HEK293T (cell line): ENCODE data around the gene SMARCC1.

Experiments
- CTCF ChIA-PET: fragments of 350-600 bp; formaldehyde crosslinking; extraction: SDS; loops from one replicate; lab custom pipeline; 2021; ENCODE audit warnings: antibody characterized with exemption, inconsistent platforms; lab: Yijun Ruan, JAX
- POLR2A ChIA-PET: fragments of 350-600 bp; formaldehyde crosslinking; extraction: SDS; loops from one replicate; lab custom pipeline; 2020; ENCODE audit warnings: antibody characterized with exemption, inconsistent platforms; lab: Yijun Ruan, JAX
- DNase-seq: peaks from one replicate; pipeline ENCODE4 v3.0.0; 2012; ENCODE audit warnings: mixed read lengths; ENCODE audit errors: extremely low spot score
- ARNT ChIP-seq: fragments of 450-650 bp; IDR thresholded peaks from 2 replicates; pipeline ENCODE4 v1.6.1; 2017; ENCODE audit warnings: mild to moderate bottlenecking
- BHLHE40 ChIP-seq: fragments of 450-650 bp; IDR thresholded peaks from 2 replicates; pipeline ENCODE4 v1.6.1; 2016; ENCODE audit warnings: mild to moderate bottlenecking, moderate library complexity, borderline replicate concordance
- CTBP1 ChIP-seq: fragments of 450-650 bp; IDR thresholded peaks from 2 replicates; pipeline ENCODE4 v1.6.1; 2016; ENCODE audit warnings: borderline replicate concordance
- ELF4 ChIP-seq: fragments of 450-650 bp; IDR thresholded peaks from 2 replicates; pipeline ENCODE4 v1.6.1; 2017; ENCODE audit warnings: antibody characterized with exemption
- FOXA1 ChIP-seq: fragments of 450-650 bp; IDR thresholded peaks from 2 replicates; pipeline ENCODE4 v1.6.1; 2016; ENCODE audit warnings: mild to moderate bottlenecking
- FOXK2 ChIP-seq: fragments of 450-650 bp; IDR thresholded peaks from 2 replicates; pipeline ENCODE4 v1.6.1; 2016; ENCODE audit warnings: mild to moderate bottlenecking
- FOXM1 ChIP-seq: fragments of 450-650 bp; IDR thresholded peaks from 2 replicates; pipeline ENCODE4 v1.6.1; 2017; ENCODE audit warnings: mild to moderate bottlenecking, borderline replicate concordance
- HDGF ChIP-seq: fragments of 450-650 bp; IDR thresholded peaks from 2 replicates; pipeline ENCODE4 v1.6.1; 2017; ENCODE audit warnings: antibody characterized with exemption, borderline replicate concordance
- L3MBTL2 ChIP-seq: fragments of 450-650 bp; conservative IDR thresholded peaks from 2 replicates; pipeline ENCODE4 v1.6.1; 2016; ENCODE audit warnings: mild to moderate bottlenecking
- LEF1 ChIP-seq: fragments of 450-650 bp; IDR thresholded peaks from 2 replicates; pipeline ENCODE4 v1.6.1; 2017; ENCODE audit warnings: mild to moderate bottlenecking, borderline replicate concordance
- NFRKB ChIP-seq: fragments of 450-650 bp; IDR thresholded peaks from 2 replicates; pipeline ENCODE4 v1.6.1; 2016; ENCODE audit warnings: mild to moderate bottlenecking, moderate library complexity
- PKNOX1 ChIP-seq: fragments of 450-650 bp; IDR thresholded peaks from 2 replicates; pipeline ENCODE4 v1.6.1; 2016
- SP1 ChIP-seq: fragments of 450-650 bp; IDR thresholded peaks from 2 replicates; pipeline ENCODE4 v1.6.1; 2017
- SUZ12 ChIP-seq: fragments of 450-650 bp; IDR thresholded peaks from 2 replicates; pipeline ENCODE4 v1.6.1; 2016; ENCODE audit warnings: mild to moderate bottlenecking
- TARDBP ChIP-seq: fragments of 450-650 bp; IDR thresholded peaks from 2 replicates; pipeline ENCODE4 v1.6.1; 2016
- ZNF384 ChIP-seq: fragments of 450-650 bp; IDR thresholded peaks from 2 replicates; pipeline ENCODE4 v1.6.1; 2016

The SMARCC1 gene

GRCh38 chr3:47681016-47681415 lies 100.7 kb downstream of the SMARCC1 start:
- ChIA-PET CTCF (no interaction called here), POLR2A (no interaction called here)
- TF ChIP-seq NFRKB = no peak
- TF ChIP-seq ZNF384 = no peak
- TF ChIP-seq FOXM1 = no peak
- no peak for TF ChIP-seq FOXK2
- no peak for TF ChIP-seq ELF4
- no peak for TF ChIP-seq ARNT
- TF ChIP-seq CTBP1 = no peak
- no peak for TF ChIP-seq FOXA1
- no peak for TF ChIP-seq SP1
- TF ChIP-seq TARDBP = no peak
- TF ChIP-seq SUZ12 = no peak
- TF ChIP-seq PKNOX1 = no peak
- no peak for TF ChIP-seq LEF1
- TF ChIP-seq BHLHE40 = no peak
- no peak for TF ChIP-seq L3MBTL2
- TF ChIP-seq HDGF = no peak
- no peak for DNase-seq

GRCh38 chr3:47678446-47679338 lies 103.0 kb downstream of the SMARCC1 start:
- TF ChIP-seq SUZ12 = no peak
- TF ChIP-seq HDGF = no peak
- TF ChIP-seq L3MBTL2 = no peak
- no peak for TF ChIP-seq SP1
- no peak for TF ChIP-seq LEF1
- no peak for TF ChIP-seq FOXM1
- TF ChIP-seq NFRKB = no peak
- no peak for TF ChIP-seq BHLHE40
- no peak for TF ChIP-seq ARNT
- POLR2A ChIA-PET = no interaction called here
- CTCF ChIA-PET = no interaction called here
- no peak for DNase-seq

GRCh38 chr3:47669026-47669749 lies 112.5 kb downstream of the SMARCC1 start:
- CTCF ChIA-PET = no interaction called here
- TF ChIP-seq ELF4 (no peak), SUZ12 (no peak), NFRKB (no peak), TARDBP (no peak), LEF1 (no peak), CTBP1 (no peak), FOXA1 (no peak), ARNT (no peak), PKNOX1 (no peak)
- no peak for DNase-seq
- POLR2A ChIA-PET = no interaction called here

GRCh38 chr3:47666118-47666517 lies 115.6 kb downstream of the SMARCC1 start:
- POLR2A ChIA-PET = no interaction called here
- CTCF ChIA-PET = interaction anchor here (1.0 kb wide), 1 partner anchor 9 kb away, joined by 3 read pairs; no protein-coding TSS in a partner anchor
- no peak for TF ChIP-seq SUZ12
- no peak for TF ChIP-seq CTBP1
- TF ChIP-seq ZNF384 = no peak
- TF ChIP-seq FOXK2 = no peak
- no peak for TF ChIP-seq HDGF
- no peak for TF ChIP-seq TARDBP
- no peak for TF ChIP-seq L3MBTL2
- no peak for TF ChIP-seq LEF1
- no peak for TF ChIP-seq ARNT
- TF ChIP-seq BHLHE40 = no peak
- no peak for TF ChIP-seq SP1
- no peak for DNase-seq

- peak; percentile 25 for DNase-seq
- no peak for TF ChIP-seq HDGF
- no peak for TF ChIP-seq ARNT
- TF ChIP-seq L3MBTL2 = no peak
- TF ChIP-seq TARDBP = no peak
- TF ChIP-seq PKNOX1 = no peak
- TF ChIP-seq FOXA1 = no peak
- ChIA-PET CTCF (no interaction called here), POLR2A (no interaction called here)
These were observed 117.2 kb downstream of the SMARCC1 start for GRCh38 chr3:47664519-47664918.

- CTCF ChIA-PET = no interaction called here
These were observed 118.0 kb downstream of the SMARCC1 start for GRCh38 chr3:47663630-47664240.

More at GRCh38 chr3:47663630-47664240, 118.0 kb downstream of the SMARCC1 start:
- POLR2A ChIA-PET = no interaction called here
- TF ChIP-seq PKNOX1 = no peak
- no peak for TF ChIP-seq ELF4
- TF ChIP-seq SP1 = no peak
- no peak for TF ChIP-seq SUZ12
- no peak for TF ChIP-seq HDGF
- no peak for TF ChIP-seq CTBP1
- no peak for TF ChIP-seq BHLHE40
- TF ChIP-seq FOXA1 = no peak
- no peak for TF ChIP-seq NFRKB
- no peak for TF ChIP-seq LEF1
- TF ChIP-seq ARNT = no peak
- TF ChIP-seq FOXM1 = no peak
- TF ChIP-seq FOXK2 = no peak
- no peak for TF ChIP-seq L3MBTL2
- no peak for TF ChIP-seq ZNF384
- no peak for DNase-seq
